Measurements from ENCODE around the gene GNB1. TPM values are rescaled to one million over a fixed set of nuclear protein-coding genes. Genes with fewer than 3 reads are reported as not detected.

Gene GNB1
- total and polyA plus RNA-seq, 7 donors: 119 to 197 (median 157) TPM

DNA sequence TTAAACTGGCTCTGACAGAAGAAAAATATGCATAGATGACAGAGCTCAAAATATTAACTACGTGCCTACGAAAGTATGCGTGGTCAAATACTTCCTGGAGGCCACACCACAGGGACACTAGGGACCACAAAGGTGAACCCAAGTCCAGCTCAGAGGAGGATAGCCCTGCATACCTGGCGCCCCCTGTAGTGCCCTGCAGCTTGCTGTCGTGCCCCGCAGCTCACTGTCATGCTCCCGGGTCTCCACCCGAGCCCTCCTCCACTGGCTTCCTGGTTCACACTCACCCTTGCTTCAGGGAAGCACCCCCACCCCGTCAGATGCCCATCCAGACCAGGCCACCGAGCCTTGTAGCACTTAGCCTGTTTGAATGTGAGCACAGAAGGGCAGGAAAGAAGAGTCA lies 95.9 kb downstream of the GNB1 start:
- 91 to 93% methylated on average over 10 of the region's 10 CpGs for WGBS, 2 donors
- TF ChIP-seq POLR2AphosphoS5 (IDR thresholded peaks at IDR 0.05) (no peak), POLR2A (IDR thresholded peaks at IDR 0.05) (no peak), EP300 (IDR thresholded peaks at IDR 0.05) (no peak)
- TF ChIP-seq, protein P1, sequence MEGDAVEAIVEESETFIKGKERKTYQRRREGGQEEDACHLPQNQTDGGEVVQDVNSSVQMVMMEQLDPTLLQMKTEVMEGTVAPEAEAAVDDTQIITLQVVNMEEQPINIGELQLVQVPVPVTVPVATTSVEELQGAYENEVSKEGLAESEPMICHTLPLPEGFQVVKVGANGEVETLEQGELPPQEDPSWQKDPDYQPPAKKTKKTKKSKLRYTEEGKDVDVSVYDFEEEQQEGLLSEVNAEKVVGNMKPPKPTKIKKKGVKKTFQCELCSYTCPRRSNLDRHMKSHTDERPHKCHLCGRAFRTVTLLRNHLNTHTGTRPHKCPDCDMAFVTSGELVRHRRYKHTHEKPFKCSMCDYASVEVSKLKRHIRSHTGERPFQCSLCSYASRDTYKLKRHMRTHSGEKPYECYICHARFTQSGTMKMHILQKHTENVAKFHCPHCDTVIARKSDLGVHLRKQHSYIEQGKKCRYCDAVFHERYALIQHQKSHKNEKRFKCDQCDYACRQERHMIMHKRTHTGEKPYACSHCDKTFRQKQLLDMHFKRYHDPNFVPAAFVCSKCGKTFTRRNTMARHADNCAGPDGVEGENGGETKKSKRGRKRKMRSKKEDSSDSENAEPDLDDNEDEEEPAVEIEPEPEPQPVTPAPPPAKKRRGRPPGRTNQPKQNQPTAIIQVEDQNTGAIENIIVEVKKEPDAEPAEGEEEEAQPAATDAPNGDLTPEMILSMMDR (IDR thresholded peaks at IDR 0.05): no peak
- DNase-seq: no peak
- Histone ChIP-seq H3K36me3 (peaks cover 5 to 83% (median 33%) of the 10 kb centered on the region in 4 donors), H3K9me3 (no peaks in the 10 kb centered on the region), H3K27ac (no peak overlapping the region), H3K4me1 (peaks cover 0 to 5% (median 0%) of the 10 kb centered on the region in 4 donors), H3K27me3 (no peaks in the 10 kb centered on the region), H3K4me3 (no peak overlapping the region)
- intact Hi-C loops (cut with DNase I): no loop called here

DNA sequence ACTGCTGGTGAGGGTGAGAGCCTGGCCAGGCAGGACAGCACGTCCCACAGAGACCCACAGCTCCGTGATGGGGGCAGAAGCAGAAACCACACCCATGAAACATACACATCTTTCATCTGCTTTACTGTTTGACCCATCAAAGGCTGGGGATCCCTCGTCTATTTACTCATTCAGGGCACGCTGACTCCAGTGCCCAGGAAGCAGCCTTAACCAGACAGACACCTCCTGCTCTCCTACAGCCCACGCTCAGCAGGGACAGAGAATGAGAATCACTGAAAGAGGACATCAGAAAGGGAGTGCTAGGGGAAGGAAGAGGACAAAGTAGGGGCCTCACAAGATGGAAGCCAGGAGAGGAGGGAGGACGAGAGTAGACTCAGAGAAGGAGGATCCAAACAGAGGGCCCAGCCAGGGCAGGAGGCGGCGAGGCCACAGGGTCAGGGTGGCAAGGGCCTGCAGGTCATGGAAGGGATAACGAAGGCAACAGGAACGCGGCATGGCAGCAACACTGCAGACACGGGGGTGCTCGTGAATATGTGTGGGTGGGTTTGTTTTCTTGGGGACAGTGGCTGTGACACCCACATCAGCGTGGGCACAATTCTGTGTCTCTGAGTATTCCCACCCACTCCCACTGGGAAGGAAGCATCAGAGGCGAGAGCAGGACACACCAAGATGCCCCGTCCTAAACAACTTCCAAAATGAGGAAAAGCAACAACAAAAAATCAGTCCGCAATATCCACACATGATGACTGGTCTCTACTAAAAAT lies 97.2 kb downstream of the GNB1 start:
- peaks cover 9 to 97% (median 45%) of the 10 kb centered on the region in 4 donors for H3K36me3 ChIP-seq
- DNase-seq: no peak
- no peak overlapping the region for H3K4me3 ChIP-seq
- TF ChIP-seq EP300 (IDR thresholded peaks at IDR 0.05): no peak
- no peak for TF ChIP-seq POLR2AphosphoS5 (IDR thresholded peaks at IDR 0.05)
- intact Hi-C loops (cut with DNase I): no loop called here
- no peaks in the 10 kb centered on the region for H3K9me3 ChIP-seq
- H3K27ac ChIP-seq: no peak overlapping the region
- no peaks in the 10 kb centered on the region for H3K27me3 ChIP-seq
- no peaks in the 10 kb centered on the region for H3K4me1 ChIP-seq
- WGBS, 2 donors: 91% methylated on average over 17 of the region's 17 CpGs

DNA sequence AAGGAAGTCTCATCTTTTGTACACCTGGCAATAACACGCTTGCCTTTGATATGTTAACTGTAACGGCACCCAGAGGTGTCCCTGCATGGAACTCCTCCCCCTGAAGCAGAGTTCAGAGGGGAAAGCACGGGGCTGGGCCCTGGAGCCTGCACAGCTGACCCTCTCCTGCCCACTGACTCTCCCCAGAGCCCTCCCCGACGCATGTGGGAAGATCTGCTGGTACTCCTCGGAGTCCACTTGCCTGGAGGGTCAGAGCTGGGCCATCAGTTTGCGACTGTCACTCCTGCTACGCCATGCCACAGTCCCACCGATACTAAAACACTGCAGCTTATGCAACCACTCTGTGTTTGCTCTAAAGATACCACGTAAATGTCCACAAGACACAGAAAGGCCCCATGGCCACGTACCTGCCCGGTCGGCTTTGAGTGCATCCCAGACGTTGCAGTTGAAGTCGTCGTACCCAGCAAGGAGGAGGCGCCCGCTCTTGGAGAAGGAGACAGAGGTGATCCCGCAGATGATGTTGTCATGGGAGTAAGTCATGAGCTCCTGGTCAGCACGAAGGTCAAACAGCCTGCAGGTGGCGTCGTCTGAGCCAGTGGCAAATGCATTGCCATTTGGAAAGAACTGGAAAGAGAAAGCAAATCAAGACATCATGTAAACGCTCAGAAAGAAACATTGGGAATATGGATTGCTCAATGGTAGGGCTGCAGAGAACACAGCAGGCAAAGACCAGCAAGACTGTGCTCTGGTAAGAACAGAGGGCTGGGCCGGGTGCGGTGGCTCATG lies 102.0 kb downstream of the GNB1 start:
- Histone ChIP-seq H3K27me3 (no peaks in the 10 kb centered on the region), H3K36me3 (peaks cover 26 to 93% (median 61%) of the 10 kb centered on the region in 4 donors), H3K4me3 (no peak overlapping the region), H3K9me3 (no peaks in the 10 kb centered on the region), H3K27ac (no peak overlapping the region), H3K4me1 (no peaks in the 10 kb centered on the region)
- intact Hi-C loops (cut with DNase I): no loop called here
- WGBS, 2 donors: 80 to 86% methylated on average over 25 of the region's 25 CpGs
- no peak for TF ChIP-seq POLR2A (IDR thresholded peaks at IDR 0.05)
- TF ChIP-seq, protein P1 (IDR thresholded peaks at IDR 0.05): no peak
- no peak for TF ChIP-seq EP300 (IDR thresholded peaks at IDR 0.05)
- TF ChIP-seq POLR2AphosphoS5 (IDR thresholded peaks at IDR 0.05): no peak
- DNase-seq: no peak

DNA sequence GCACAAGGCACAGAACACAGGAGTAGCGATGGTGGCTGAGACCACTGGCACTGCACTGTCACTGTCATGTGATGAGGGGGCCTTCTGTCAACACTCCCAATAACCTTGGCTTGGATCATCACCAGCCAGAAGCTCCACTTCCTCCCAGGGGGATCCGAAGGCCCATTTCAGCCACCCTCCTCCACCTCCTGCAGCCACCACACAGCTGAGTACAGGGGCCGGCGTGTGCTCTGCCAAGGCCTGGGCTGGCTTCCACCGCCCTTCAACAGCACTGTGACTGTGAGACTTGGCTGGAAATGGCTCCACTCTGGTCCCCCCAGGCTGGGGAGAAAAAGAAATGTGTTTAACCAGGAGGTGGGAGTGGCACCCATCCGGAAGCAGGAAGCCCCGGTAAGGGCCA lies 102.8 kb downstream of the GNB1 start:
- TF ChIP-seq POLR2A (IDR thresholded peaks at IDR 0.05) (no peak), EP300 (IDR thresholded peaks at IDR 0.05) (no peak), POLR2AphosphoS5 (IDR thresholded peaks at IDR 0.05) (no peak)
- TF ChIP-seq, protein P1 (IDR thresholded peaks at IDR 0.05): no peak
- Histone ChIP-seq H3K4me1 (peaks cover 0 to 5% (median 1%) of the 10 kb centered on the region in 4 donors), H3K27ac (no peak overlapping the region), H3K27me3 (no peaks in the 10 kb centered on the region), H3K9me3 (no peaks in the 10 kb centered on the region), H3K4me3 (no peak overlapping the region), H3K36me3 (peaks cover 26 to 88% (median 55%) of the 10 kb centered on the region in 4 donors)
- DNase-seq: no peak
- 83 to 90% methylated on average over 7 of the region's 7 CpGs for WGBS, 2 donors
- intact Hi-C loops (cut with DNase I): no loop called here

All from sigmoid colon (tissue), 7 donors.